22Rv1 (cell line): ENCODE data around the gene RAET1G.
"Not testable (repeated sequence)": the region's sequence is repeated elsewhere in the genome, so short reads cannot be mapped to it uniquely, and the experiment has no call there.

Experiments
- H3K27ac ChIP-seq: fragments of 450-650 bp; 2 replicates; pipeline ENCODE4 v1.5.1; 2017
- CTCF ChIP-seq: fragments of 450-650 bp; IDR thresholded peaks from 2 replicates; pipeline ENCODE4 v1.5.1; 2017; ENCODE audit warnings: mild to moderate bottlenecking
- ZFX ChIP-seq: fragments of 450-650 bp; IDR thresholded peaks from 2 replicates; pipeline ENCODE4 v1.6.1; 2017; ENCODE audit warnings: antibody characterized with exemption, borderline replicate concordance

RAET1G gene

GRCh38 chr6:149951626-149952025 lies 28.7 kb upstream of the RAET1G start:
- TF ChIP-seq CTCF (no peak), ZFX (no peak)
- no peak overlapping the region for H3K27ac ChIP-seq

DNA sequence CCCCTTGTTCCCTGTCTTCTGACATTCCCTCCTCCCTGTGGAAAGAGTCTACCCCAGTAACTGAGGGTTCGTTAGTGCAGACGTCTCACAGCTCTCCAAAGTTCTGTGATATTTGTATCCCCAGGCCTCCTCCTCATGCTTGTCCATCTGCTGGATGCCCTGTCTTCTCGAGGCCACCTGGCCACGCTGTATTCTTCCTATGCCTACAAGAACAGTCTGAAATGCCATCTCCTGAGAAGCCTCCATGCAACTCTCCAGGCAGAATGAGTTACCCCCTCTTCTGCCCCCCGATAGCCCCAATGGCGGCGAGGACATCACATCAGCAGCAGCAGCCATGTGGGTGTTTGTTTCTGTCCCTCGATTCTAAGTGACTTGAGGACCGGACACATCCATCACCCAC lies 28.2 kb upstream of the RAET1G start:
- no peak overlapping the region for H3K27ac ChIP-seq
- TF ChIP-seq ZFX (no peak), CTCF (no peak)

- TF ChIP-seq CTCF, result no peak
- TF ChIP-seq ZFX, result no peak
- no peak overlapping the region for H3K27ac ChIP-seq
Observed at GRCh38 chr6:149950423-149950822, 27.5 kb upstream of the RAET1G start.

DNA sequence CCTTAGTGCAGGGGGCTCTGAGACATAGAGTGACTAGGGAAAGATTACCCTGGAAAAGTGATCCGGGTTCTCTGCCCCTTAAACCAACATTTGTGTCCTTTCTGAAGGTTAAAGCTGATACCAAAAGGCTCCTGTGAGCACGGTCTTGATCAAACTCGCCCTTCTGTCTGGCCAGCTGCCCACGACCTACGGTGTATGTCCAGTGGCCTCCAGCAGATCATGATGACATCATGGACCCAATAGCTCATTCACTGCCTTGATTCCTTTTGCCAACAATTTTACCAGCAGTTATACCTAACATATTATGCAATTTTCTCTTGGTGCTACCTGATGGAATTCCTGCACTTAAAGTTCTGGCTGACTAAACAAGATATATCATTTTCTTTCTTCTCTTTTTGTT lies 25.7 kb upstream of the RAET1G start:
- H3K27ac ChIP-seq, result no peak overlapping the region
- TF ChIP-seq ZFX (no peak), CTCF (no peak)

DNA sequence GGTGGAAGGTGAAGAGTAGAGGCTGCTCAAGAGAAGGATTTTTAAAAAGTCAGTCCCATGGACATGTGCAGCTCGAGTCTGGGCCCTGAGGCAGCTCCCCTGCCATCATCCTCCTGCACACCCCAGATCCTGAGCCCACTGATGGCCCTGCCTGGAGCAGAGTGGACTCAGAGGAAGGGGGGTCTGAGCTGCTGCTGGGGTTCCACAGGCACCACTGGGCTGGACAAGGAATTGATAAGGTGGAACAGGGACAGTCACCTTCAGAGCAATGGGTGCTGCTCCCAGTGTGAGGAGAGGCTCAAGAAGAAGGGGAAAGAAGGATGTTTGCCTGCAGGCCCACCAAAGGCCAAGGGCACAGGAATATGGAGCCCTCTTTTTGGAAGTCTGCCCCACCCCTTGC lies 25.1 kb upstream of the RAET1G start:
- no peak for TF ChIP-seq ZFX
- no peak for TF ChIP-seq CTCF
- H3K27ac ChIP-seq, result no peak overlapping the region

GRCh38 chr6:149947533-149947932 lies 24.6 kb upstream of the RAET1G start:
- not testable (repeated sequence) for H3K27ac ChIP-seq

DNA sequence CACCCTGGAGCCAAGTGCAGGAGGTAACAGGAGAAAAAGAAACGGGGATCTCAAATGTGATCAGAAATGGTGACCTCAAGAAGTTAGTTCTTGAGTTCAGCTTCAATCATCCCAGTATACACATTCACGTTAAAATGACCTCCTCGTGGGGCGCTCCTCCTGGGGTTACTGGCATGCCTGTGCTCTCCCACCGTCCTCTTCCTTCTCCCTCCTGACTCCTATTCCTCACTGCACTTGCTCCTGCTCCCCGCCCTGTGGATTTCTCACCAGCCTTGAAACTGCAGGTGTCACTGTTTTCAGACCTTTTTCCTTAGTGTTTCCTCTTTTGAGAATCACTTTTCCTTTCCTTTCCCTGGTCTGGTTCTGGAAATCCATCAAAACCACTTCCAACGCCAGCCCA lies 23.7 kb upstream of the RAET1G start:
- not testable (repeated sequence) for H3K27ac ChIP-seq

DNA sequence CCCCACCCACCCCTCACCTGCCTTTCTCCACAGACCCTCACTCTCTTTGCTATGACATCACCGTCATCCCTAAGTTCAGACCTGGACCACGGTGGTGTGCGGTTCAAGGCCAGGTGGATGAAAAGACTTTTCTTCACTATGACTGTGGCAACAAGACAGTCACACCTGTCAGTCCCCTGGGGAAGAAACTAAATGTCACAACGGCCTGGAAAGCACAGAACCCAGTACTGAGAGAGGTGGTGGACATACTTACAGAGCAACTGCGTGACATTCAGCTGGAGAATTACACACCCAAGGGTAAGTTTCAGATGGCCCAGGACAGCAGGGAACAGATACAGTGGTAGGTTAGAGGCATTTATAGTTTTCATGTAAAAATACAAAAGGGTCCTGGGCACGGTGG lies 22.4 kb upstream of the RAET1G start:
- H3K27ac ChIP-seq, result not testable (repeated sequence)

- H3K27ac ChIP-seq, result not testable (repeated sequence)
Observed at GRCh38 chr6:149943321-149943720, 20.4 kb upstream of the RAET1G start.

DNA sequence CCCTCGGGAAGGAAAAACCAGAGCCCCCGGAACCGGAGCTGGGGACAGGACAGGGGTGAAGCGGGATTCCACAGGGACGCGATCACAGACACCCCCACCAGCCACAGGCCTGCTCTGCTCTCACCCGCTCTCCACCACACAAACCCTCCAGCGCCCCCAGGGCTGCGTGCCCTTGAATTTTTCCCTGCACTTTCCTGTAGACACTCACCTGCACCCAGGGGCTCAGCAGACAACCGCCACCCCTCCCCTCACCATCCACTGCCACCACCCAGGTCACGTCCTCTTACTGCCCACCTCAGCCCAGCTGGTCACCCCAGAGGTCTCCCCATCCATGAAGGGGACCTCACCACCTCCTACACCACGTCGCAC lies 19.5 kb upstream of the RAET1G start:
- no peak overlapping the region for H3K27ac ChIP-seq
- TF ChIP-seq ZFX (no peak), CTCF (no peak)
